GM23248 (cell line): ENCODE measurements around the gene MAP1LC3B2. TPM values are rescaled to one million over a fixed set of nuclear protein-coding genes. Genes with fewer than 3 reads are reported as not detected.

Experiments
- DNase-seq: peaks from one replicate; pipeline ENCODE4 v3.0.0-alpha.2; 2015
- H2AFZ ChIP-seq: fragments of 200-600 bp; sonication (generic); 2 replicates; pipeline ENCODE4 v1.6.1; 2016; ENCODE audit warnings: antibody characterized with exemption
- H3F3A ChIP-seq: fragments of 200-600 bp; sonication (generic); 2 replicates; pipeline ENCODE4 v1.6.1; 2016; ENCODE audit warnings: mild to moderate bottlenecking, antibody characterized with exemption, mixed run types; ENCODE audit not compliant: insufficient read depth
- H3K27ac ChIP-seq: fragments of 200-600 bp; sonication (generic); 2 replicates; pipeline ENCODE4 v1.5.1; 2016; ENCODE audit warnings: mild to moderate bottlenecking
- H3K27me3 ChIP-seq: fragments of 200-600 bp; sonication (generic); replicated peaks from 2 replicates; pipeline ENCODE4 v1.6.1; 2016; ENCODE audit warnings: mild to moderate bottlenecking; ENCODE audit not compliant: insufficient read depth
- H3K36me3 ChIP-seq: fragments of 200-600 bp; sonication (generic); 2 replicates; pipeline ENCODE4 v1.6.1; 2016; ENCODE audit warnings: low read depth, mild to moderate bottlenecking
- H3K4me1 ChIP-seq: fragments of 200-600 bp; sonication (generic); 2 replicates; pipeline ENCODE4 v1.6.1; 2016; ENCODE audit warnings: mild to moderate bottlenecking; ENCODE audit not compliant: insufficient read depth
- H3K4me2 ChIP-seq: fragments of 200-600 bp; sonication (generic); one replicate; pipeline ENCODE4 v1.6.1; 2016; ENCODE audit warnings: mild to moderate bottlenecking; ENCODE audit not compliant: unreplicated experiment
- H3K4me3 ChIP-seq: fragments of 200-600 bp; sonication (generic); 2 replicates; pipeline ENCODE4 v1.5.1; 2016; ENCODE audit warnings: mild to moderate bottlenecking
- H3K79me2 ChIP-seq: fragments of 200-600 bp; sonication (generic); 2 replicates; pipeline ENCODE4 v1.6.1; 2016; ENCODE audit warnings: mild to moderate bottlenecking; ENCODE audit not compliant: insufficient read depth
- H3K9ac ChIP-seq: fragments of 200-600 bp; sonication (generic); 2 replicates; pipeline ENCODE4 v1.6.1; 2016; ENCODE audit warnings: mild to moderate bottlenecking
- H3K9me2 ChIP-seq: fragments of 200-600 bp; sonication (generic); 2 replicates; pipeline ENCODE4 v1.6.1; 2016; ENCODE audit warnings: mixed run types, mild to moderate bottlenecking, moderate library complexity; ENCODE audit not compliant: insufficient read depth
- H3K9me3 ChIP-seq: fragments of 200-600 bp; sonication (generic); one replicate; pipeline ENCODE4 v1.6.1; 2017; ENCODE audit warnings: low read depth
- H4K20me1 ChIP-seq: fragments of 200-600 bp; sonication (generic); 2 replicates; pipeline ENCODE4 v1.6.0; 2016; ENCODE audit not compliant: insufficient read depth
- EZH2 ChIP-seq: fragments of 200-600 bp; sonication (generic); IDR thresholded peaks from 2 replicates; pipeline ENCODE4 v1.6.1; 2018; ENCODE audit warnings: antibody characterized with exemption, mild to moderate bottlenecking; ENCODE audit not compliant: insufficient read depth, poor library complexity, severe bottlenecking
- EZH2phosphoT487 ChIP-seq: fragments of 200-600 bp; sonication (generic); IDR thresholded peaks from 2 replicates; pipeline ENCODE4 v1.6.1; 2018; ENCODE audit warnings: antibody characterized with exemption, moderate library complexity, mild to moderate bottlenecking, low read depth; ENCODE audit not compliant: insufficient read depth
- WGBS, 2 experiments: methylation state at CpG; one replicate each; pipeline ENCODE4 v1.1.6; 2015 to 2017; ENCODE audit warnings: low lambda C conversion rate in 2 of 2, low coverage in 1 of 2; ENCODE audit errors: missing lambda C conversion rate in 2 of 2; 5-methylcytosine and 5-hydroxymethylcytosine counted together
- in situ Hi-C: fragments of 300-500 bp; cut with MboI; formaldehyde crosslinking; loops from 2 replicates; pipeline ENCODE4 v1.15.0; 2020
- polyA plus RNA-seq: library from polyadenylated mRNA; unstranded; fragments of >200 nt; fragmentation: Nextera tagmentation; extraction: Ambion mirVana; gene quantifications from 2 replicates; pipeline ENCODE4 v1.2.1, GENCODE V29; 2016
- total RNA-seq: library from RNA; depleted of rRNA; stranded (reverse); fragments of >200 nt; shearing (Covaris generic); gene quantifications from 2 replicates; pipeline ENCODE4 v1.2.3, GENCODE V29; 2014

MAP1LC3B2 gene
- total and polyA plus RNA-seq, 2 experiments from 2014 or later, result 0.32 to 9.0 TPM

- H3K9me2 ChIP-seq, result no peaks in the 10 kb centered on the region; the same call in 1 of the 2 replicates
- WGBS, 2 experiments, result 97 to 98% methylated on average over 2 of the region's 2 CpGs
- in situ Hi-C loops, result no loop called here
- no peaks in the 10 kb centered on the region for H3K79me2 ChIP-seq
- H2AFZ ChIP-seq, result no peak overlapping the region
- no peak overlapping the region for H3K9ac ChIP-seq
- DNase-seq, result no peak
- no peaks in the 10 kb centered on the region for H3K27me3 ChIP-seq
- no peaks in the 10 kb centered on the region for H3K36me3 ChIP-seq
- H3K4me3 ChIP-seq, result no peak overlapping the region
- no peak for TF ChIP-seq EZH2phosphoT487
- no peak for TF ChIP-seq EZH2
- H3K9me3 ChIP-seq, result no peaks in the 10 kb centered on the region
- no peaks in the 10 kb centered on the region for H3F3A ChIP-seq
- H3K4me2 ChIP-seq, result no peak overlapping the region
- no peak overlapping the region for H3K27ac ChIP-seq
- peaks cover 8% of the 10 kb centered on the region; the same call in 1 of the 2 replicates for H3K4me1 ChIP-seq
- no peaks in the 10 kb centered on the region for H4K20me1 ChIP-seq
Measured at GRCh38 chr12:116551619-116551951, 7.6 kb upstream of the MAP1LC3B2 start.

- Histone ChIP-seq H3K4me3 (no peak overlapping the region), H4K20me1 (no peaks in the 10 kb centered on the region), H3K4me2 (no peak overlapping the region), H3K9me3 (no peaks in the 10 kb centered on the region), H3K27me3 (no peaks in the 10 kb centered on the region), H3K79me2 (no peaks in the 10 kb centered on the region), H3K27ac (no peak overlapping the region), H3K36me3 (no peaks in the 10 kb centered on the region), H2AFZ (no peak overlapping the region), H3K4me1 (peaks cover 9% of the 10 kb centered on the region), H3K9ac (no peak overlapping the region), H3K9me2 (no peaks in the 10 kb centered on the region; the same call in 1 of the 2 replicates), H3F3A (no peaks in the 10 kb centered on the region)
- DNase-seq, result peak; percentile 83
- 93 to 94% methylated on average over 16 of the region's 16 CpGs for WGBS, 2 experiments
- TF ChIP-seq EZH2phosphoT487, result no peak
- no peak for TF ChIP-seq EZH2
- in situ Hi-C loops, result no loop called here
Measured at GRCh38 chr12:116551952-116552772, 7.0 kb upstream of the MAP1LC3B2 start.

GRCh38 chr12:116552773-116553373, 6.3 kb upstream of the MAP1LC3B2 start:
- Histone ChIP-seq H3K4me2 (no peak overlapping the region), H3K9me2 (no peaks in the 10 kb centered on the region; the same call in 1 of the 2 replicates), H3K4me3 (no peak overlapping the region), H3K9me3 (no peaks in the 10 kb centered on the region), H3K36me3 (no peaks in the 10 kb centered on the region), H3K79me2 (no peaks in the 10 kb centered on the region), H3K4me1 (peaks cover 13% of the 10 kb centered on the region), H3K27ac (no peak overlapping the region), H3K9ac (no peak overlapping the region), H3K27me3 (no peaks in the 10 kb centered on the region), H2AFZ (no peak overlapping the region), H4K20me1 (no peaks in the 10 kb centered on the region), H3F3A (no peaks in the 10 kb centered on the region)
- 86 to 88% methylated on average over 17 of the region's 17 CpGs for WGBS, 2 experiments
- no peak for TF ChIP-seq EZH2phosphoT487
- no peak for TF ChIP-seq EZH2
- in situ Hi-C loops, result no loop called here
- no peak for DNase-seq

DNA sequence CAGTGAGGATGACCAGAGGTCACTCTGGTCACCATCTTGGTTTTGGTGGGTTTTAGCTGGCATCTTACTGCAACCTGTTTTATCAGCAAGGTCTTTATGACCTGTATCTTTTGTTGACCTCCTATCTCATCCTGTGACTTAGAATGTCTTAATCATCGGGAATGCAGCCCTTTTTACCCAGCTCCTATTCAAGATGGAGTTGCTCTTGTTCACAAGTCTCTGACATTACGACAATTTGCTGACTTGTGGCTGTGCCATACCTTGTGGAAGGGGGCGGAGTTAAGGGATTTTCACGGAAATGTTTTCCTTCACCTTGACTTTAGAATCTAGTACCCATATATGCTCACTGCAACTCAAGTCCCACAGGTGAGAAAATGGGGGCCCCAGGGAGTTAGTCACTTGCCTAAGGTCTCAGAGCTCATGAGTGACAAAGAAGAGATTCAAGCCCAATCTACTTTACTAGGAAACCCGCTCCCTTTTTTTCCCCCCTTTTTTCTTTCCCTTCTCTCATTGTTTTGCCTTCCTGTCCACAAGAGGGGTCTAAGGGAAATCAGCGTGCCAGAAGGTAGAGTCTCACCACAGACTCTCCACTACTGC, 2.7 kb upstream of the MAP1LC3B2 start:
- H3K4me1 ChIP-seq, result peaks cover 26% of the 10 kb centered on the region
- no peaks in the 10 kb centered on the region for H3K27me3 ChIP-seq
- no peaks in the 10 kb centered on the region for H3K9me2 ChIP-seq
- H3K79me2 ChIP-seq, result no peaks in the 10 kb centered on the region
- no peak overlapping the region for H3K4me2 ChIP-seq
- no peaks in the 10 kb centered on the region for H4K20me1 ChIP-seq
- H3K36me3 ChIP-seq, result no peaks in the 10 kb centered on the region
- H2AFZ ChIP-seq, result no peak overlapping the region
- in situ Hi-C loops, result no loop called here
- H3F3A ChIP-seq, result peaks cover 11% of the 10 kb centered on the region; the same call in 1 of the 2 replicates
- H3K9ac ChIP-seq, result no peak overlapping the region
- no peak for DNase-seq
- WGBS, 2 experiments, result 87 to 90% methylated on average over 5 to 6 of the region's 6 CpGs
- no peak overlapping the region for H3K27ac ChIP-seq
- no peak overlapping the region for H3K4me3 ChIP-seq
- TF ChIP-seq EZH2, result no peak
- TF ChIP-seq EZH2phosphoT487, result no peak
- no peaks in the 10 kb centered on the region for H3K9me3 ChIP-seq
